NOMO-1 treated with DMSO at 0.1 percent for 48 hours (cell line): ENCODE results near the gene SFMBT2.
"Not testable (repeated sequence)": the region's sequence is repeated elsewhere in the genome, so short reads cannot be mapped to it uniquely, and the experiment has no call there.

Source experiments
- DNase-seq: peaks from one replicate; lab custom pipeline; 2025; ENCODE audit not compliant: unreplicated experiment; lab: John Stamatoyannopoulos, UW

The SFMBT2 gene

DNA sequence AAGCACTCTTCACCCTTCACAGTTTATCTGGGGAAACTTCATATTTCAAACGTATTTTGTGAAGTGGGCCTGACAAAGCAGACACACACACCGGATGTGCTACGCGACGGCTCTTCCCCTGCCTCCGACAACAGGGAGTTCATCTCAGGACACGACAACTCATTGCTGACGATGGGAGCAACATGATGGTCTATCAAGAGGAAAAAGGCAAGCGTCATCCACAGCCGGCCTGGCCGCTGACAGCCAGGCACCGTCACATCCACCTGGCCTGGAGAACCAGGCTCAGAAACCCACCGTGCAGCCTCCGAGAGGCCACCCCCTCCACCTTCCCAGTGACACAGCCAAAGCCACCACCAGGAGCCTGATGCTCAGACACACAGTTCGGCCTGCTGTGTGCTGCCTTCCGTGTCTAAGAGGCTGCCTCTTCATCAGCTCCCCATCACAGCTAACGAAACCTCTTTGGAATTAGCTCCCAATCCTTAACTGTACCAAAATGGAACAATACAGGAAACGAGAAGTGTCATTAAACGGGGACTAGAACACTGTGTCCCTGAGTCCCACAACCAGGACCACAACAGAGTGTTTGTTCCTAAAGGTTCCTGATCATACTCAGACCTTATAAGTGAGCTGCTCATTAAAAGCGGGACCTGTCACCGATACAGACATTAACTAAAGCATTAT, 76.7 kb downstream of the SFMBT2 start:
- DNase-seq = no peak

DNA sequence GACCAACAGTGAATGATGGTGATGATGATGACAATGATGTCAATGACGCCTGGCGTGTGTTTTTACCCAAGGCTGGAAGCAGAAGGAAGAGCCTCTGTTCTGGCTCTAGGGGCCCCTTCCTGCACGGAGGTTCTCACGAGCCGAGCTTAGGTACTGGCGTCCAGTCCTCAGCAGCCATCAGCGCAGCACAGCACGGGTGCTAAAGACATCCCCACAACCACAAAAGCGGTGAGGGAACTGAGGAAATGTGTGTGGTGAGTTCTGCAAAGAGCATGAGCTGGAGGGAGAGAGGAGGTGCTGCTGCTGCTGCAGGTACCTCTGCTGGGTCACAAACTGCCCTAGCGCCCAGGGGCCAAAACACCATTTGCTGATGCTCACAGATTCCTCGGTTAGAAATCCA, 81.6 kb downstream of the SFMBT2 start:
- DNase-seq = no peak

DNA sequence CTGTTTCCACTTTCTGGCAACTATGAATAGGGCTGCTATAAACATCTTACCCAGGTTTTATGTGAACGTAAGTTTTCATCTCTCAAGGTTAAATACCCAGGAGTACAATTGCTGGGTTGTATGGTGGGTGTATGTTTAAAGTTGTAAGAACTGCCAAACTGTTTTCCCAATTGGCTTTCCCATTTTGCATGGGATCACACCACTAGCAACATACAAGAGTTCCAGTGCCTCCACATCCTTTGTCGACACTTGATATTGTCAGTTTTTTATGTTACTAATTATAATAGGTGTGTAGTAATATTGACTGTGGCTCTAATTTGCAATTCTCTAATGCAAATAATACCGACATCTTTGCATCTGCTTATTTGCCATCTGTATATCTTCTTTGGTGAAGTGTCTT, 82.9 kb downstream of the SFMBT2 start:
- no peak for DNase-seq

DNA sequence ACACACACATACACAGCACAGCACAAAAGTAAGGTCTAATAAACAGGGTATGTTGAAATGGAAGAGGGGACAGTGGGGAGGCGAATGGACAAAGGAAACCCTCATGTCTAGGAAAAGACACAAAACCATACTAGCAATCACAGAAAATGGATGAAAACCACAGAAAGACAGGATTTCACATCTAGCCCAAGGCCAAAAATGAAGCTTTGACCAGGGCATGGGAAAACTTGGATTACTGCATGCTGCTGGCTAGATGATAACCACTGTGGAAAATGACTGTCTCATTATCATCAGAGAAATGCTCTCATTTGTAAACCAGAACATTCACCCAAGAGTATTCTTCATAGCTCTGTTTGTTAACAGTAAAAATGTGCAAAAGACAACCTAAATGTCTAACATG, 88.2 kb downstream of the SFMBT2 start:
- DNase-seq = no peak

DNA sequence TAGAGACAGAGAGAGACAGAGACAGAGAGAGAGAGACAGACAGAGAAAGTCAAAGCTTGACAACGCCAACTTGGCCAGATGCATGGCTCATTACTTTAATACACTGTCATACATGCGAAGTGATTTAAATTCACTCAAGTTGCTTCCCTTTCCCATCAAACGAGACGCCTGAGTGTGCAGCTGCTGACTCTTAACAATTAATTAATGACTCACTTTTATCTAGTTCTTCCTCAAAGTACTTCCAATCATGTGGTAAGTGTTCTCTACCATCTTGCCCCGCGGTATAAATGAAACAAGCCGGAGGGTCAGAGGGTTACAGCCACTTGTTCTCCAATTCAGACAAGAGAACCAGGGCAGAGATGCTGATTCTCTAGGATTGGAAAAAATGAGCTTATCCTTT, 90.8 kb downstream of the SFMBT2 start:
- no peak for DNase-seq

DNA sequence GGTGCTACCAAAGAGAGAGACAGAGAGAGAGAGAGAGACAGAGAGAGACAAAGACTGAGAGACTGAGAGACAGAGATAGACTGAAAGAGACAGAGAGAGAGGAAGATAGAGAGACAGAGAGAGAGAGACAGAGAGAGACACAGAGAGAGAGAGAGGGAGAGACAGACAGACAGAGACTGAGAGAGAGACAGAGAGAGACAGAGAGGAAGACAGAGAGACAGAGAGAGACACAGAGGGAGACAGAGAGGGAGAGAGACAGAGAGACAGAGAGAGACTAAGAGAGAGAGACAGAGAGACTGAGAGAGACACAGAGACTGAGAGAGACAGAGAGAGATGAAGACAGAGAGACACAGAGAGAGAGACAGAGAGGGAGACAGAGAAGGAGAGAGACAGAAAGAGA, 91.2 kb downstream of the SFMBT2 start:
- DNase-seq = no peak

DNA sequence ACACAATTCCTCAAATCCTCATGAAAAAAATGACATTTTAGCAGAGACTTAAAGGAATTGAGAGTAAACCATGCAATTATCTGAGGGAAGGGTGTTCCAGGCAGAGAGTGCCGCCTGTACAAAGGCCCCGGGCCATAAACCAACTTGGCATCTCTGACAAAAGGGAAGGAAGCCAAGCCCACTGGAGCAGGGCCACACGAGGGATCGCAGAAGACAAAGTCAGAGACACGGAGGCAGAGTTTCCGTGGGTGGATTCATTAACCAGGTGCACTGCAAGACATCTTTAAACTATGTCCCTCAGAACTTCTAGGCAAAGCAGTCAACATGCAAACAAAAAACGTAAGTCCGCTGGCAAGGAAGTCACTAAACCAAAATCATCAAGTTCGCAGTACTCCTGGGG, 92.0 kb downstream of the SFMBT2 start:
- DNase-seq = no peak

DNA sequence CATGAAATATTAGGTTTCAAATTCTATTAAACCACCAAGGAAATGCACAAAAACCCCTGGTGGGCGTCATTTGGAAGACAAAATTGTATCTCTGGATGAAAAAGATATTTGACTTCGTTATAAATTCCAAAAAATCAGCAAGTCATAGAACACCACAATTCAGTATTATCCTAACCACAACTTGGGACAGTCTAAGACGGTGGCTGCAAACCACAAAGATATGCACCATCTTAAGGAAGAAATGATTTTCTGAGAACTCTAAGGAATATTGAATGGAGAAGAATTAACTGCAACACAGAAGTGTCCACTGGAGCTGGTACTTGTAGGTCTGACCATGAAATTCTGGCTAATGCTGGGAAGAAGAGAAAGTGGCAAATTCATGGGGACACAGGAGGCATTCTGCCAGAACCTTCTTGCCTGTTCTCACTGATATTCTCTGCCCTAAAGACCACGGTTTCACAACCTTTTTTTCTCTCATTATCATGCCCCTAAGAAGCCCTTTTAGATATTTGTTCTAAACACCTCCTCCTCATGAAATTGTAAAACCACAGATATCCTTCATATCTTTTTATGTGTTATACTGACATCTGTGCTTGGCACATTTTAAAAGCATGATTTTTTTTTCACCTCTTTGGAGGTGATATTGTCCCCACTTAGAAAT, 92.9 kb downstream of the SFMBT2 start:
- no peak for DNase-seq

DNA sequence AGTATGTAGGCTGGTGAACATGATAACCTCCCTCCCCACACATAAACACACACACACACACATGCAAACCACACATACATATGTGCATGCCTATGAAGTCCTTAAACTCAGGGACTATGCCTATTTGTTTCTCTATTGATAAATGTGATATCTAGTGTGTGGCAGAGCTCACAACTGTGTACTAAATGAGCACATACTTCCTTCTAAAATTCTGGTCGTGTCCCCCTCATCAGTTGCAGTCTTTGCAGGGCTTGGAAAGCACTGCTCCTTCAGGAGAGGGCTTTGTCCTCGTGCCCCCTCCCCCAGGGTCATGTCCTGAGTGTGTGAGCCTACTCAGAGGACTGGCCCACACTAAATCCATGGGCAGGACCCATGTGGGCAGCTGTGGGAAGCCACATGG, 94.0 kb downstream of the SFMBT2 start:
- no peak for DNase-seq

DNA sequence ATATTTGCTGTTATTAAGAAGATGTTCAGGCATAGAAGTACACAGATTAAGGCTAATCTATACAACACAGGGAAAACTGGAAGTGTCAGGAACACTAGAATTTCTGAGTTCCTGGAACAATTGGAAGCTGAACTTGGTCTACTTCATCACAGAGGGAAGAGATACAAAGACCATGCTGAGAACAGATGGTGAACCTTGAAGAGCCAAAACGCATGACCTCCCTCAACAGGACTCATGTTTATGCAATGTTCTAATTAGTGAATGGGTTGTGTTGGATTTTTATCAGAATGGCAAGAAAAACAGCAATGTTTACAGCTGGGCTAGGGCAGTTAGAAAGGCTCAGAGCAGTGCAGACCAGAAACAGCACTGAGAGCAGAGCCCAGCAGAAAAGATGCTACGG, 94.9 kb downstream of the SFMBT2 start:
- no peak for DNase-seq

DNA sequence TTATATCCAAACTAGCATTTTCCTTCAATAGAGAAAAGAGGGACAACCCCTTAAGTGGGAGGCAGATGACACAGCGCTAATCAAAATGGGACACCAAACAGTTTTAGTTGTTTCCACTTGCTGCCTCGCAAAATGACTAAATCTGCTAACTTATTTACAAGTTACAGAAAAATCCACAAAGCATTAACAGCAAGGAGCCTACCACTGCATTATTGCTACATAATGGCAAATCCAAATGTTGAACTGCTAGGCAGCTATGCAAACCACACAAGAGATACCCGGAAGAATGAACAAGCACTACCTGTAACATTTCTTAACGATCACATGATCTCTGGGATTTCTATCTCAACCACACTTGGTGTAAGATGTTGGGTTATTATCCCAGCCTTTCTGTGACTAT, 96.7 kb downstream of the SFMBT2 start:
- DNase-seq = no peak

DNA sequence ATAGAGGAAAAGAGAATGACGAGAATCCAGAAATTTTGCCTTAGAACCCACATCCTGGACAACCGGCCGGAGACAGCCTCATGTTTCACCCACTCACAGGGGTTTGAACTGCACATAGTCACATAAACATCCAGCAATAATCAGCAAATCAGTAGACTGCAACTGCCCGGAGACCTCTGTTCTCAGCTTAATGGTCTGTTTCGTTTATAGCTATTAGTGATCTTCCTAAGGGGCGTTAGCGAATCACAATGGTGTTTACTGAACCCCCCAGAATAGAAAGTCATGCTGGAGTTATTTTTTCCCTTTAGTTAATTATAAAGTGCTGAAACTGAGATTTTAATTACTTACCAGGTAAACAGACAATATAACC, 98.4 kb downstream of the SFMBT2 start:
- no peak for DNase-seq

DNA sequence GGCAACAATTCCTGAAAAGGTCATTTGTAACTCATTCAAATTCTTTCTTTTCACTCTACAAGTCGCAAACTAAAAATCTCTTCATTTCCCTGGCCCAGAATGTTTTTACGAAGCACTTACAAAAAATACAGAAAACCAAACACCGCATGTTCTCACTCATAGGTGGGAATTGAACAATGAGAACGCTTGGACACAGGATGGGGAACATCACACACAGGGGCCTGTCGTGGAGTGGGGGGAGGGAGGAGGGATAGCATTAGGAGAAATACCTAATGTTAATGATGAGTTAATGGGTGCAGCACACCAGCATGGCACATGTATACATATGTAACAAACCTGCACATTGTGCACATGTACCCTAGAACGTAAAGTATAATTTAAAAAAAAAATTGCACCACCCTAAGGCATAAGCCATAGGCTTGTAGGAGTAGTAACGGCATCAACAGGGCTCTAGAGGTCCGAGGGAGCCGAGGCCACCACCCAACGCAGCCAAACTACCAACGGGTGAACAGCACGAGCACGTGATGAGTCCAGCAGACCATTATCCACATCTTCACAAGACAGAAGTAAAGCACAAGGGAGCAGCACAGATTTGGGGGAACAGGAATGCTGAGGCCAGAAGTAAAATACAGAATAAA, 98.9 kb downstream of the SFMBT2 start:
- DNase-seq = not testable (repeated sequence)

DNA sequence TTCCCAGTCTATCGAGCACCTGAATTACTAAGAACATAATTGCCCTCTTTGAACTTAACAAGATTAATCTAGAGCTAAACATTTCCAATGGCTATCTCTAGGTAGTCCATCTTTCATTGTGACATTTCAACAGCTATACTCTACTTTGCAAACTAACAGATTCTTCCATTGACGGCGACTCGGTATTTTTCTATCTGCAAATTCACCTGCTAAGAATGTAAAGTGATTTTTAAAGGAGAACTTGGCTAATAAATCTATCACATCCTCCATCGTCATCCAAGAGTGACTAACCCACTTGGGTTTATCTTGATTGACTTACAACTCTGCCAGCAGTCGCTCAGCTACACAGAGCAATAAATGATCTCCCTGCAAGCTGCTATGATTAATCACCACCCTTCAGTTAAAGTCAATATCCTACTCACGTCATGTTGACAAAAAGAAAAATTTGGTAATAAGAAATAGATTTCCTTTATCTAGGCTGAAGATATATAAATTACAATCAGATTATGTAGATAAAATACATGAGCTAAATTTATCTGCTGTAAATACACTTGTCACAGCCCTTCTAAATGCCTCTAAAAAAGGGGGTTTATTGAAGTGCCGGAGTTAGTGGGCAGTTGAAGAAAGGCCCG, 99.5 kb downstream of the SFMBT2 start:
- no peak for DNase-seq

DNA sequence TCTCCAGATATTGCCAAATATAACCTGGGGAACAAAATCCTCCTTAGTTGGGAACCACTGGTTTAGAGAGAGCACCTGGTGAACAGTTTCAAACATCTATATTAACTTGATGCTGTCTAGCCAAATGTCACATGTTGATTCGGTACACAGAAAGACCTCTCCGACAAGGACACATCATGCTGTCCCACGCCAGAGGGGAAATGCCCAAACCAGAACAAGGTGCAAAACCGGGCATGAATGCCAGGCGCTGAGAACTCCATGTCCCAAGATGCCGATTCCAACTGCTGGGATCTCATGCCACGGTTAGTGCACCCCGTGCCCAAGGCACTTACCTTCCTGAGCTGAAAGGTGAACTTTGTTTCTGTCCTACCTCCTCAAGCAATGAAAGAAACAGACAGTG, 100.8 kb downstream of the SFMBT2 start:
- DNase-seq = no peak

DNA sequence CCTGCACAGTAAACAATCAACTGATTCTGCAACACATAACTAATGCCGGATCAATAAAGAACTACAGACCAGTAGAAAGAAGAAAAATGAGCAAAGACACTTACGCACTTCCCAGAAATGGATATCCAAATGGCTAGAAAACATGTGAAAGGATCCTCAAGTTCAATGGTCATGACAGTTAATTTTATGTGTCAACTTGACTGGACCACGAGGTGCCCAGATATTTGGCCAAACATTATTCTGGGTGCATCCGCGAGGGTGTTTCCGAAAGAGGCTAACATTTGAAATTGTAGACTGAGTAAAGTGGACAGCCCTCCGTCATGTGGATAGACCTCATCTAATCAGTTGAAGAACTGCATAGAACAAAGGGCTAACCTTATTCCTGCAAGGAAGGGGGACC, 102.0 kb downstream of the SFMBT2 start:
- no peak for DNase-seq

DNA sequence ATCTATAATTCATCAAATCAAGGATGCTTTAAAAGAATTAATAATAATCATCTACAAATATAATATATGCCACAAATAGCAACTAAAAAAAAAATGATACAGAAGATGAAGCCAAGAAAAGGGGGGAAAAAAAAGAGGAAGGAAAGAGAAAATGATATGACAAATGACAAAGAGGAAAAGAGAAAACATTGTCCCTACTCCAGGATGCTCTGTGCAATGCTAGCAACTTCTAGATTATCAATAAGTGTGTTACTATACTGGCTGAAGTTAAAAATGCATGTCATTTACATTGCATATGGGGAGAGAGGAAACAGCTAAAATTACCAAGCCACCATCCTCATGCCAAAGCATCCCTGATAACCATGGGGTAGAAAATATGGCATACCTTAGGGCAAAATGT, 104.2 kb downstream of the SFMBT2 start:
- no peak for DNase-seq

DNA sequence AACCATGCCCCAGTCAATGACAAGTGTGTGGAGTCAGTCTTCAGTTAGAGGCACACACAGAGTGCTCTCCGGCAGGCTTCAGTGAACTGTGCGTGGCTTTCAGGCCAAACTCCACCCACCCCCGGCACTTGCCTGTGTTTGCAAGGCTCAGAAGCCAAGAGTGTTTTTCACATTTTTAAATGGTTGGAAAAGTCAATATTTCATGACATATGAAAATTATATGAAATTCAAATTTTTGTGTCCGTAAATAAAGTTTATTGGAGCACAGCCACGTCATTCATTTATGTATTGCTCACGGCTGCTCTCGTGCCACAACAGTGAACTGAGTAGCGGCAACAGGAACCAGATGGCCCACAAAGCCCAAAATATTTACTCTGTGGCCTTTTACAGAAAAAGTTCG, 104.7 kb downstream of the SFMBT2 start:
- no peak for DNase-seq

DNA sequence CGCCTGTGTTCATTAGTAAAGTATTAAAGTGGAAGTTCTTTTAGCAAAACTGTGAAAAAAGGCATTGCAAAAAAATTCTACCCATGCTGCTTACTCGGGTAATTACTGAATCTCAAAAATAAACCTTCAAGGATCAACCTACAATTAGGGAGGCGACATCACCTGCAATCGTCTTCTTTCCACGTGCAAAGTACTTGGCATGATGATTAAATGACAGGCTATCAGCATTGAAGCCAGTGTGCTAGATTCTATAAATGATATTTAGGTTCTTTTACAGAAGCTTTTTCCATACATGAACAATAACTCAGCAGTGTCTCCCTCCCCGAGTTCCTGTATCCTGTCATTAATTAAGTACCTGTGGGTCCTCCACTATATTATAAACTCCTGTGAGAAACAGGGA, 105.8 kb downstream of the SFMBT2 start:
- no peak for DNase-seq

DNA sequence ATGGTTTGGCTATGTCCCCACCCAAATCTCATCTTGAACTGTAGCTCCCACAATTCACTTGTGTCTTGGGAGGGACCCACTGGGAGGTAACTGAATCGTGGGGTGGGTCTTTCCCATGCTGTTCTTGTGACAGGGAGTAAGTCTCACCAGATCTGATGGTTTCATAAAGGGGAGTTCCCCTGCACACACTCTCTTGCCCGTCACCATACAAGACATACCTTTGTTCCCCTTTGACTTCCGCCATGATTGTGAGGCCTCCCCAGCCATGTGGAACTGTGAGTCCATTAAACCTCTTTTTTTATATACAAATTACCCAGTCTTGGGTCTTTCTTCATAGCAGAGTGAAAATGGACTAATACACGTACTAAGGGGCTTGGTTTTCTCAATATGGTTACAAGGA, 106.7 kb downstream of the SFMBT2 start:
- no peak for DNase-seq

DNA sequence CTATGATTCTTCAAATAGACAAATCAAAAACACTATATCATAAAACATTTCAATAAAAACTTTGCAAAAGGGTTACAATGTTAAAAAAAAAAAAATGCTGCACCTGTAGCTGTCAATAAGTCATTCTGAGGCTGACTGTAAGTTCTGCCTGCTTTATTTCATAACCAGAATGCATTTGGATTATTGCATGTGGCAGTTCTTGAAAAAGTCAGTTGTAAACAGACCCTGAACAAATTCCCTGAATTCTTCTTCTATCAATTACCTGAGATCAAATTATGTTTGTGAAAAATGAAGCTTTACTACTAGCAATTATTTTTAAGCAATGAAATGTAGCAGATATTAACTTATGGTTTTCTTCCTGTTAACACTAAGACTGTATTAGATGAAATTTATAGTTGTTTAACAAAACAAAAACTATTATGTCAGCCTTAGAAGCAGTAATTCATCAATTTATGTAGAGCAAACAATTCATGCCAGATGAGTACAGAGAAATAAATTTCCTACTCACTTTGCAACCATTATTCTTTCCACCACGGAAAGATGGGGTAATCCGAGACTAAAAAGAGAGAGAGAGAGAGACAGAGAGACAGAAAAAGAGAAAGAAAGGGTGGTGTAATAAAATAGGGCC, 107.8 kb downstream of the SFMBT2 start:
- no peak for DNase-seq

DNA sequence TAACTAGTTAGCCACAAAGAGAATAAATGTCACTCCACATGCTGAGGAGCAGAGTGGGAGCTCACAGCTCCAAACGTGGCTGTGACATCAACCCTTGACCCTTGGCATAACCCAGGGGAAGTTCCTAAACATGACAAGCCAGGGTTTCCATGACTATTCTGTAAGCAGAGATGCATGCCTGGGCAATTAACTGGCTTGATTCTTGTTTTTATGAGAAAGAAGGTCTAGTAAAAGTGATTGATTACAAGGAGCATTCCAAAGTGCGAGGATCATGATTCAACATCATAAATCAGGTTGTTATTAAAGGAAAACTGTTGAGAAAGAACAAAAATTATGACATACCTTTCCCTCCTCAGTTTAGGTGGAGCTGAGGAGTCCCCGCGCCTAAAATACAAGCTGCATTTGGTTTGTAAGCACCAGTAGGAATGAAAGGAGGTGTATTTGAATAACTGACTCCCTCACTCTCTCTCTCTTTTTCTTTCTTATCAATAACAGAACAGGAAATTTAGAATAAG, 108.4 kb downstream of the SFMBT2 start:
- no peak for DNase-seq
